Globus pallidus (tissue), 1 donor: ENCODE data around the gene RBP2.
A peak's percentile ranks its signal among the peaks of the same experiment; 100 is the strongest.

Experiments used
- DNase-seq: peaks from one replicate; pipeline ENCODE4 v3.0.0-alpha.2; 2015; ENCODE audit warnings: low spot score

Gene RBP2

GRCh38 chr3:139476348-139476747 is at the start of gene RBP2:
RBP2 (minus strand) TSS chr3:139476516; CDS start chr3:139476459, 57 bp downstream.
- no peak for DNase-seq

- no peak for DNase-seq
These were observed 48.7 kb upstream of the RBP2 start for GRCh38 chr3:139524841-139525636.

- DNase-seq, result no peak
These were observed 47.4 kb upstream of the RBP2 start for GRCh38 chr3:139523718-139524117.

- DNase-seq, result no peak
These were observed 46.9 kb upstream of the RBP2 start for GRCh38 chr3:139523166-139523565.

- DNase-seq, result no peak
These were observed 46.1 kb upstream of the RBP2 start for GRCh38 chr3:139522421-139522820.

GRCh38 chr3:139521816-139522215 is 45.5 kb upstream of the RBP2 start:
- no peak for DNase-seq

- DNase-seq, result no peak
These were observed 44.8 kb upstream of the RBP2 start for GRCh38 chr3:139521144-139521543.

GRCh38 chr3:139519998-139520737 is 43.9 kb upstream of the RBP2 start:
- DNase-seq, result peak; percentile 63

GRCh38 chr3:139518926-139519842 is 42.9 kb upstream of the RBP2 start:
- no peak for DNase-seq

- no peak for DNase-seq
These were observed 42.0 kb upstream of the RBP2 start for GRCh38 chr3:139518306-139518705.

- DNase-seq, result no peak
These were observed 41.2 kb upstream of the RBP2 start for GRCh38 chr3:139517321-139518065.

- DNase-seq, result no peak
These were observed 38.4 kb upstream of the RBP2 start for GRCh38 chr3:139514741-139515140.

GRCh38 chr3:139509631-139510030 is 33.3 kb upstream of the RBP2 start:
- no peak for DNase-seq

GRCh38 chr3:139506766-139507165 is 30.4 kb upstream of the RBP2 start:
- DNase-seq, result peak; percentile 77

- no peak for DNase-seq
These were observed 29.6 kb upstream of the RBP2 start for GRCh38 chr3:139505829-139506386.

GRCh38 chr3:139499536-139499935 is 23.2 kb upstream of the RBP2 start:
- DNase-seq, result no peak

GRCh38 chr3:139493826-139494385 is 17.6 kb upstream of the RBP2 start:
- no peak for DNase-seq

GRCh38 chr3:139491966-139492365 is 15.7 kb upstream of the RBP2 start:
- no peak for DNase-seq

- DNase-seq, result no peak
These were observed 14.8 kb upstream of the RBP2 start for GRCh38 chr3:139491027-139491700.

- DNase-seq, result no peak
These were observed 5.9 kb upstream of the RBP2 start for GRCh38 chr3:139482206-139482605.
